K562 (cell line): Measurements from ENCODE around the gene APEX1. TPM values are rescaled to one million over a fixed set of nuclear protein-coding genes. Genes with fewer than 3 reads are reported as not detected.

Experiments used
- ATAC-seq: fragments of 200-7000 bp; cut with Tn5 transposase; 3 replicates; pipeline ENCODE4 v1.9.1; 2020; ENCODE audit warnings: moderate library complexity
- BruUV-seq: library from RNA; stranded (reverse); fragments of 400-500 nt; replicated peaks from 2 replicates; lab custom pipeline; 2021; lab: Mats Ljungman, UMichigan
- CTCF ChIA-PET: fragments of 300-600 bp; formaldehyde crosslinking; extraction: SDS; loops from one replicate; lab custom pipeline; 2021; ENCODE audit warnings: low intra/inter-chr PET ratio; lab: Yijun Ruan, JAX
- POLR2A ChIA-PET: fragments of 300-600, 350-650 bp; sonication (Branson Sonifier 250); formaldehyde crosslinking; extraction: SDS; loops from one replicate; lab custom pipeline; 2021; ENCODE audit warnings: antibody characterized with exemption, inconsistent platforms; lab: Yijun Ruan, JAX
- DNase-seq, 4 experiments: peaks; one replicate each; pipeline versions ENCODE4 v3.0.0 to v3.0.0-alpha.2; 2011 to 2018; ENCODE audit warnings: low spot score in 3 of 4, mixed read lengths in 3 of 4; ENCODE audit errors: extremely low read depth in 1 of 4
- FAIRE-seq: peaks from 2 replicates; lab custom pipeline; 2011; peaks lifted over from hg19 to GRCh38; lab: Jason Lieb, UNC
- H2AFZ ChIP-seq: 2 replicates; pipeline ENCODE4 v1.6.0; 2011; ENCODE audit warnings: low read depth, low read length, control low read depth, inconsistent platforms
- H3K27ac ChIP-seq: fragments of 200-600 bp; 3 replicates; pipeline ENCODE4 v1.8.0; 2011; ENCODE audit warnings: low read depth, mild to moderate bottlenecking, control low read depth, inconsistent platforms, low read length, moderate library complexity, mixed read lengths; ENCODE audit errors: extremely low read depth
- H3K27me3 ChIP-seq, 2 experiments: fragments of 300-600 bp in 1 of 2; 2 replicates in 1 of 2; 3 replicates in 1 of 2; pipeline versions ENCODE4 v1.6.0 to v1.8.0; 2011; ENCODE audit warnings: inconsistent platforms in 2 of 2, low read length in 2 of 2, mild to moderate bottlenecking in 1 of 2, mixed read lengths in 1 of 2, moderate library complexity in 1 of 2; ENCODE audit not compliant: control insufficient read depth in 2 of 2, insufficient read depth in 2 of 2
- H3K36me3 ChIP-seq: fragments of 300-600 bp; 3 replicates; pipeline ENCODE4 v1.8.0; 2011; ENCODE audit warnings: mild to moderate bottlenecking, low read length, inconsistent platforms; ENCODE audit not compliant: control insufficient read depth, insufficient read depth
- H3K4me1 ChIP-seq, 2 experiments: fragments of 200-600 bp in 1 of 2; replicated peaks in 1 of 2; 2 replicates in 1 of 2; 3 replicates in 1 of 2; pipeline versions ENCODE4 v1.5.1 to v1.8.0; 2011; ENCODE audit warnings: inconsistent platforms in 2 of 2, low read length in 2 of 2, mild to moderate bottlenecking in 1 of 2, mixed read lengths in 1 of 2, moderate library complexity in 1 of 2; ENCODE audit not compliant: control insufficient read depth in 2 of 2, insufficient read depth in 2 of 2
- H3K4me2 ChIP-seq: 2 replicates; pipeline ENCODE4 v1.6.1; 2011; ENCODE audit warnings: low read length, control low read depth, inconsistent platforms, mixed read lengths; ENCODE audit not compliant: insufficient read depth
- H3K4me3 ChIP-seq: fragments of 200-600 bp; sonication (generic), shearing (Covaris generic); 2 replicates; pipeline ENCODE4 v1.5.1; 2016; ENCODE audit warnings: control low read depth, inconsistent platforms
- H3K79me2 ChIP-seq: fragments of 200-600 bp; 3 replicates; pipeline ENCODE4 v1.8.0; 2011; ENCODE audit warnings: low read length, inconsistent platforms; ENCODE audit not compliant: control insufficient read depth, insufficient read depth
- H3K9ac ChIP-seq, 2 experiments: 2 replicates each; pipeline versions ENCODE4 v1.6.0 to v1.6.1; 2011; ENCODE audit warnings: low read depth in 2 of 2, low read length in 2 of 2, control low read depth in 1 of 2, inconsistent platforms in 1 of 2, mild to moderate bottlenecking in 1 of 2, mixed read lengths in 1 of 2; ENCODE audit not compliant: insufficient read depth in 1 of 2
- H3K9me1 ChIP-seq: one replicate; pipeline ENCODE4 v1.6.0; 2011; ENCODE audit warnings: inconsistent platforms, mild to moderate bottlenecking, low read length, moderate library complexity; ENCODE audit not compliant: control insufficient read depth, insufficient read depth
- H3K9me3 ChIP-seq: replicated peaks from 2 replicates; pipeline ENCODE4 v1.5.1; 2011; ENCODE audit warnings: low read depth, low read length, inconsistent platforms; ENCODE audit not compliant: control insufficient read depth, insufficient read depth
- H4K20me1 ChIP-seq: replicated peaks from 2 replicates; pipeline ENCODE4 v1.6.1; 2011; ENCODE audit warnings: low read length, inconsistent platforms, mixed read lengths; ENCODE audit not compliant: control insufficient read depth, insufficient read depth
- FOXJ2 ChIP-seq: fragments of 200-800 bp; sonication (Bioruptor generic); IDR thresholded peaks from 2 replicates; pipeline ENCODE4 v1.6.1; 2016; ENCODE audit warnings: missing genetic modification characterization, missing compliant biosample characterization
- HEY1 ChIP-seq: fragments of 250-450 bp; sonication (Bioruptor Pico); IDR thresholded peaks from 2 replicates; pipeline ENCODE4 v1.5.0; 2020; ENCODE audit warnings: mild to moderate bottlenecking, moderate library complexity, borderline replicate concordance
- OTX1 ChIP-seq: fragments of 450-650 bp; formaldehyde crosslinking; IDR thresholded peaks from 2 replicates; pipeline ENCODE4 v1.4.0; 2022; ENCODE audit warnings: mild to moderate bottlenecking
- ZFP30 ChIP-seq: fragments of 250-450 bp; sonication (Bioruptor Pico); IDR thresholded peaks from 2 replicates; pipeline ENCODE4 v1.8.0; 2022; ENCODE audit warnings: moderate library complexity, mild to moderate bottlenecking, inconsistent platforms, borderline replicate concordance
- ZNF253 ChIP-seq: fragments of 250-450 bp; sonication (Bioruptor Pico); conservative IDR thresholded peaks from 2 replicates; pipeline ENCODE4 v1.6.1; 2021; ENCODE audit warnings: mild to moderate bottlenecking
- WGBS: fragments of 100-300 bp; shearing (Covaris generic); methylation state at CpG from one replicate; pipeline ENCODE4 v1.1.6; 2016; ENCODE audit warnings: low coverage, mixed read lengths; ENCODE audit not compliant: insufficient coverage; ENCODE audit errors: missing lambda C conversion rate; 5-methylcytosine and 5-hydroxymethylcytosine counted together
- in situ Hi-C: fragments of 300-500 bp; cut with MboI; formaldehyde crosslinking; loops from 4 replicates; pipeline ENCODE4 v1.15.0; 2018; ENCODE audit warnings: inconsistent platforms, mixed read lengths
- intact Hi-C: fragments of 100-400 bp; cut with micrococcal nuclease; formaldehyde crosslinking; loops from 2 replicates; pipeline ENCODE4 v1.14.2; 2022
- polyA plus RNA-seq, 8 experiments: library from polyadenylated mRNA; depleted of rRNA in 4 of 8; stranded (reverse) in 5 of 8; unstranded in 3 of 8; fragments of >200 nt; fragmentation: Nextera tagmentation in 2 of 8; fragmentation: Illumina TruSeq in 1 of 8; extraction: Ambion mirVana in 2 of 8; extraction: Trizol in 1 of 8; gene quantifications; 2 replicates each; pipeline versions ENCODE4 v1.2.1 to v1.2.3, GENCODE V29; 2011 to 2014; ENCODE audit warnings: inconsistent platforms in 1 of 8, missing spikeins in 1 of 8
- total RNA-seq, 7 experiments: library from RNA; depleted of rRNA in 6 of 7; stranded (reverse); fragments of >200 nt in 6 of 7; fragmentation: Illumina TruSeq in 2 of 7; extraction: Trizol in 2 of 7; gene quantifications; 2 replicates each; pipeline versions ENCODE4 v1.2.1 to v1.2.3, GENCODE V29; 2011 to 2021; ENCODE audit warnings: low replicate concordance in 1 of 7
- TF ChIP-seq, protein P1 (sequence below): sonication (generic); formaldehyde crosslinking; IDR thresholded peaks from 2 replicates; pipeline ENCODE4 v1.8.0; 2022; ENCODE audit warnings: mild to moderate bottlenecking, missing genetic modification reagents

The APEX1 gene
- total and polyA plus RNA-seq, 9 of the 15 experiments (the other 6 are each of a cell fraction or from before 2014, with no cell fraction given): 50.2 to 274 (median 158) TPM

DNA sequence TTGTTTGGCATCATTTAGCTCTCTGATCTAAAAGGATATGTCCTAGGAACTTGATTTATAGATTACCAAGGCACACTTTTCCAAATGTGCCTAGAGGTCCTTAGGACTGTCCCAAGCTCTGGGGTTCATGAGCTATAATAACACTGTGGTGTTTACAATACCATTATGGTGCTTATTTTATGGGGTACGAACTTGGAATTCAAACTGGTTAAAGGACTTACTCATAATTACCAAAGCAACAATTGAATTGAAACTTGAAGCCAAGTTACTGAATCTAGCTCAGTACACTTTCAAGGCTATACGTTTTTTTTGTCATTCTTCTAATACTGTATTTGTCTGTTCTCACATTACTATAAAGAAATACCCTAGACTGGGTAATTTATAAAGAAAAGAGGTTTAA lies 32.1 kb upstream of the APEX1 start (continued):
- TF ChIP-seq, protein P1, sequence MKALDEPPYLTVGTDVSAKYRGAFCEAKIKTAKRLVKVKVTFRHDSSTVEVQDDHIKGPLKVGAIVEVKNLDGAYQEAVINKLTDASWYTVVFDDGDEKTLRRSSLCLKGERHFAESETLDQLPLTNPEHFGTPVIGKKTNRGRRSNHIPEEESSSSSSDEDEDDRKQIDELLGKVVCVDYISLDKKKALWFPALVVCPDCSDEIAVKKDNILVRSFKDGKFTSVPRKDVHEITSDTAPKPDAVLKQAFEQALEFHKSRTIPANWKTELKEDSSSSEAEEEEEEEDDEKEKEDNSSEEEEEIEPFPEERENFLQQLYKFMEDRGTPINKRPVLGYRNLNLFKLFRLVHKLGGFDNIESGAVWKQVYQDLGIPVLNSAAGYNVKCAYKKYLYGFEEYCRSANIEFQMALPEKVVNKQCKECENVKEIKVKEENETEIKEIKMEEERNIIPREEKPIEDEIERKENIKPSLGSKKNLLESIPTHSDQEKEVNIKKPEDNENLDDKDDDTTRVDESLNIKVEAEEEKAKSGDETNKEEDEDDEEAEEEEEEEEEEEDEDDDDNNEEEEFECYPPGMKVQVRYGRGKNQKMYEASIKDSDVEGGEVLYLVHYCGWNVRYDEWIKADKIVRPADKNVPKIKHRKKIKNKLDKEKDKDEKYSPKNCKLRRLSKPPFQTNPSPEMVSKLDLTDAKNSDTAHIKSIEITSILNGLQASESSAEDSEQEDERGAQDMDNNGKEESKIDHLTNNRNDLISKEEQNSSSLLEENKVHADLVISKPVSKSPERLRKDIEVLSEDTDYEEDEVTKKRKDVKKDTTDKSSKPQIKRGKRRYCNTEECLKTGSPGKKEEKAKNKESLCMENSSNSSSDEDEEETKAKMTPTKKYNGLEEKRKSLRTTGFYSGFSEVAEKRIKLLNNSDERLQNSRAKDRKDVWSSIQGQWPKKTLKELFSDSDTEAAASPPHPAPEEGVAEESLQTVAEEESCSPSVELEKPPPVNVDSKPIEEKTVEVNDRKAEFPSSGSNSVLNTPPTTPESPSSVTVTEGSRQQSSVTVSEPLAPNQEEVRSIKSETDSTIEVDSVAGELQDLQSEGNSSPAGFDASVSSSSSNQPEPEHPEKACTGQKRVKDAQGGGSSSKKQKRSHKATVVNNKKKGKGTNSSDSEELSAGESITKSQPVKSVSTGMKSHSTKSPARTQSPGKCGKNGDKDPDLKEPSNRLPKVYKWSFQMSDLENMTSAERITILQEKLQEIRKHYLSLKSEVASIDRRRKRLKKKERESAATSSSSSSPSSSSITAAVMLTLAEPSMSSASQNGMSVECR: no peak
- TF ChIP-seq HEY1 (CRISPR knock-in tag): no peak
- no peak for TF ChIP-seq OTX1 (CRISPR knock-in tag)
- no peak for TF ChIP-seq ZNF253 (CRISPR knock-in tag)

DNA sequence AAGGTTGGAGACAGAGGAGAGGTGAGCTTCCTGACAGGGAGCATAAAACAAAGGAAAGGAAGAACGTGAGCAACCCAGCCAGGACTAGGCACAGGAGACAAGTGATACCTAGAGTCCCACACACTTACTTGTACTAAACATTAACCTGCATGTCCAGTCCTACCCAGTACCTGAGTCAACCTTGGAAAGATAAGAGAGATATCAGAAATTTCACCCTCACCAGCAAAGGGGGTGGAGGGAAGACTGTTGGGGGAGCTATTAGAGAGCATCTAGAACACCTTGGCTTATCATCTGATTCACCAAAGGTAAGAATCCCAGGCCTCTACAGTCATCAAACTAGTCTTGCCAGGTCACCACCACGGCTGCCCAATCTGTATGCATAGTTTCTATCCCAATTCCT lies 30.2 kb upstream of the APEX1 start:
- H3K9me1 ChIP-seq: no peaks in the 10 kb centered on the region
- TF ChIP-seq ZFP30 (CRISPR knock-in tag) (no peak), FOXJ2 (tag) (no peak)
- H3K4me3 ChIP-seq: no peak overlapping the region
- no peak overlapping the region for H2AFZ ChIP-seq
- ATAC-seq: no peak
- peaks cover 14 to 21% of the 10 kb centered on the region in 2 experiments; a peak in 4 of 5 replicates for H3K4me1 ChIP-seq
- no peaks in the 10 kb centered on the region for H3K9me3 ChIP-seq
- no peak overlapping the region for H3K9ac ChIP-seq
- in situ Hi-C loops: no loop called here
- no peak overlapping the region for H3K4me2 ChIP-seq
- no peak for FAIRE-seq
- WGBS: 11% methylated on average over 2 of the region's 2 CpGs
- H3K27ac ChIP-seq: no peak overlapping the region
- BruUV-seq: no TSS peak
- POLR2A ChIA-PET: interaction anchor here (1.0 to 1.4 kb wide), 3 partner anchors 9 to 31 kb away, joined by 3 to 5 read pairs (median 4); partner anchors contain the start of gene TEP1
- no peak for DNase-seq
- no peaks in the 10 kb centered on the region for H3K27me3 ChIP-seq
- CTCF ChIA-PET: no interaction called here
- no peaks in the 10 kb centered on the region; the same call in 2 of the 3 replicates for H3K79me2 ChIP-seq
- no peaks in the 10 kb centered on the region for H4K20me1 ChIP-seq
- intact Hi-C loops: no loop called here
- H3K36me3 ChIP-seq: no peaks in the 10 kb centered on the region
